ENCODE data around the gene ADISSP. TPM values are rescaled to one million over a fixed set of nuclear protein-coding genes. Genes with fewer than 3 reads are reported as not detected.
A peak's percentile ranks its signal among the peaks of the same experiment; 100 is the strongest.

ADISSP gene
- total and polyA plus RNA-seq, 2 of the 13 experiments (the other 11 are each of a cell fraction or from before 2014, with no cell fraction given) = 38.3 to 90.6 TPM

DNA sequence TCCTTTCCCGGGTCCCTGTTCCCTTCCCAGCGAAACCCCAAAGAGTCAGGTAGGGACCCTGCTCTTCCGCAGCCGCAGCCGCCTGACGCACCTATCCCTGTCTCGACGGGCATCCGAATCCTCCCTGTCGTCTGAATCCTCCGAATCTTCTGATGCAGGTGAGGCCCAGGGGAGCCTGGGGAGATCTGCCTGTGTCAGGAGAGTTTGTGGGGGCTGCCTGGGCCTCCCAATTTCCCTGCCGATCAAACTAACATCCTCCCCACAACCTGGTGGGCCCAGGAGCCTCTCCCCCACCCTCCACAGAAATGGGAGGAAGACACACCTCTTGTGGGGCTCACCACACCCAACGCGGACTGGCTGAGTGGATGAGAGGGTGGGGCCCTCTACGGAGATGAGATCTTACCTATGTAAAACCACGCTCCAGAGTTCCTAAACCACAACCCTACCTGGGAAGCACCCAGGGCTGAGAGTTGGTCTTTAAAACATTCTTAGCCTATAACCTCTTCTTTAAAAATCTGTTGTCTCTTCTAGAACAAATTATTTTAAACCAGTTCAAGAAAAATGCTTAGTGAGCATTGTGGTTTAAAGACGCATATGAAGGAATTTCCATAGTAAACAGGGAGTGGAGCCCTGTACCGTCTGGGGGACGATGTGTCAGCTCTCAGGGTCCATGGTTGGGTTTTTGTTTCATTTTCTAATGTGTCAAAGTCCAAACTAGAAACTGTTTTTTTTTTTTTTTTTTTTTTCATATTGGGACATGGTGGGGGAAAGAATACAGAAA lies 30.2 kb upstream of the ADISSP start (continued):
- no peak for TF ChIP-seq ZNF570 (CRISPR knock-in tag; IDR thresholded peaks at IDR 0.05; ENCODE audit: borderline replicate concordance)
- TF ChIP-seq, protein P1, sequence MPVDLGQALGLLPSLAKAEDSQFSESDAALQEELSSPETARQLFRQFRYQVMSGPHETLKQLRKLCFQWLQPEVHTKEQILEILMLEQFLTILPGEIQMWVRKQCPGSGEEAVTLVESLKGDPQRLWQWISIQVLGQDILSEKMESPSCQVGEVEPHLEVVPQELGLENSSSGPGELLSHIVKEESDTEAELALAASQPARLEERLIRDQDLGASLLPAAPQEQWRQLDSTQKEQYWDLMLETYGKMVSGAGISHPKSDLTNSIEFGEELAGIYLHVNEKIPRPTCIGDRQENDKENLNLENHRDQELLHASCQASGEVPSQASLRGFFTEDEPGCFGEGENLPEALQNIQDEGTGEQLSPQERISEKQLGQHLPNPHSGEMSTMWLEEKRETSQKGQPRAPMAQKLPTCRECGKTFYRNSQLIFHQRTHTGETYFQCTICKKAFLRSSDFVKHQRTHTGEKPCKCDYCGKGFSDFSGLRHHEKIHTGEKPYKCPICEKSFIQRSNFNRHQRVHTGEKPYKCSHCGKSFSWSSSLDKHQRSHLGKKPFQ (CRISPR knock-in tag; IDR thresholded peaks at IDR 0.05; ENCODE audit: insufficient replicate concordance) = no peak
- TF ChIP-seq TARDBP (CRISPR knock-in tag; IDR thresholded peaks at IDR 0.05) = 0 out of 2 replicates have a peak, but pooled peaks have one; percentile 14
- TF ChIP-seq SRF (IDR thresholded peaks at IDR 0.05; ENCODE audit: low read depth, low read length) = no peak
- no peak for TF ChIP-seq SMARCE1 (IDR thresholded peaks at IDR 0.05; ENCODE audit: borderline replicate concordance)
- TF ChIP-seq CREM (IDR thresholded peaks at IDR 0.05) = no peak
- no peak for TF ChIP-seq CREM (CRISPR knock-in tag; IDR thresholded peaks at IDR 0.05)
- no peak for TF ChIP-seq ZNF691 (CRISPR knock-in tag; IDR thresholded peaks at IDR 0.05; ENCODE audit: borderline replicate concordance, low read depth)
- peak; percentile 46; the same call in 1 of the 2 replicates for TF ChIP-seq SMAD1 (CRISPR knock-in tag; IDR thresholded peaks at IDR 0.05; ENCODE audit: borderline replicate concordance, low read depth)
- no peak for TF ChIP-seq ZIK1 (CRISPR knock-in tag; IDR thresholded peaks at IDR 0.05; ENCODE audit: borderline replicate concordance, low read depth)
- TF ChIP-seq MAFF (IDR thresholded peaks at IDR 0.05; ENCODE audit: low read depth, low read length) = peak; percentile 93
- no peak for TF ChIP-seq FOXO4 (CRISPR knock-in tag; conservative IDR thresholded peaks at IDR 0.05)
- TF ChIP-seq ELF4 (CRISPR knock-in tag; IDR thresholded peaks at IDR 0.05; ENCODE audit: borderline replicate concordance) = no peak
- no peak for TF ChIP-seq ZNF776 (CRISPR knock-in tag; IDR thresholded peaks at IDR 0.05)
- TF ChIP-seq ZNF503 (CRISPR knock-in tag; IDR thresholded peaks at IDR 0.05) = no peak
- 0 out of 2 replicates have a peak, but pooled peaks have one; percentile 5 for TF ChIP-seq ZNF629 (CRISPR knock-in tag; conservative IDR thresholded peaks at IDR 0.05)
- no peak for TF ChIP-seq ZNF451 (CRISPR knock-in tag; IDR thresholded peaks at IDR 0.05)
- no peak for TF ChIP-seq ELK4 (CRISPR knock-in tag; IDR thresholded peaks at IDR 0.05; ENCODE audit: borderline replicate concordance)
- no peak for TF ChIP-seq CENPX (CRISPR knock-in tag; IDR thresholded peaks at IDR 0.05)
- TF ChIP-seq ZSCAN31 (CRISPR knock-in tag; IDR thresholded peaks at IDR 0.05; ENCODE audit: low read depth) = no peak
- no peak for TF ChIP-seq ATM (IDR thresholded peaks at IDR 0.05; ENCODE audit: borderline replicate concordance)
- TF ChIP-seq NFYB (CRISPR knock-in tag; IDR thresholded peaks at IDR 0.05) = no peak
- TF ChIP-seq ZFP82 (CRISPR knock-in tag; IDR thresholded peaks at IDR 0.05; ENCODE audit: borderline replicate concordance) = no peak

Measured in HepG2 (cell line).